GM21447 (cell line): ENCODE measurements around the gene STX17.
"Not testable (repeated sequence)": the region's sequence is repeated elsewhere in the genome, so short reads cannot be mapped to it uniquely, and the experiment has no call there.

ENCODE experiments used
- ATAC-seq: cut with Tn5 transposase; IDR thresholded peaks from one replicate; pipeline ENCODE4 v1.9.1; 2021; ENCODE audit not compliant: unreplicated experiment

Gene STX17

GRCh38 chr9:99906403-99907207 lies at the start of gene STX17:
TSS of gene STX17 (plus strand) at chr9:99906654. CDS start at chr9:99915240, 8,586 bp downstream.
- peak; percentile 90 for ATAC-seq

DNA sequence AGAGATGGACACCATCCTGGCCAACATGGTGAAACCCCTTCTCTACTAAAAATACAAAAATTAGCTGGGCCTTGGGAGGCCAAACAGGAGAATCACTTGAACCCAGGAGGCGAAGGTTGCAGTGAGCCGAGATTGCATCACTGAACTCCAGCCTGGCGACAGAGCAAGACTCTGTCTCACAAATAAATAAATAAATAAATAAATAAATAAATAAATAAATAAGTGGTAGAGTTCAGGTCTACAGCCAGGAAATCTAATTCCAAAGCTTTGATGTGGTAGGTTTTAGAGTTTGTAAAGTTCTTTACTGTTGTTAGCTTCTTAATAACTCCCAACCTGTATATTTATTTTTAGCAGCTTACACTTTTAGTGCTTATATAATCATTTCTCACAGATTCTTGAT lies 48.9 kb upstream of the STX17 start:
- not testable (repeated sequence) for ATAC-seq

DNA sequence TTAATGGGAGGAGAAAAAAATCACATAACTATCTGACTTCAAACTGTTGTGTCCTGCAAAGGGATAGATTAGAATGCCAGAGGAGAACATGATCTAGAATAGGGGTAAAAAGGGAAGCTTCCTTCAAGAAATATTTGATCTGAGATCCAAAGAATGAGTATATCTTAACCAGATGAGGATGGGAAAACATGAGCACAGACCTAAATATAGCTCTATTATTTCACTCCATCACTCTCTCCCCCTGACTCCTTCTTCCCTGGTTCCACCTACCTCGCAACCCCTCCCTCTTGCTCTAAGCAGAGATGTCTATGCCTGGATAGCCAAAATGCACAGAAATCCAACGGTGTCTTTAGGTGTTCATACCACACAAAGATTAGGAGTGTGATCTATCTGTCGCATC lies 48.4 kb upstream of the STX17 start:
- no peak for ATAC-seq

GRCh38 chr9:99859243-99859980 lies 47.0 kb upstream of the STX17 start:
- ATAC-seq: no peak

DNA sequence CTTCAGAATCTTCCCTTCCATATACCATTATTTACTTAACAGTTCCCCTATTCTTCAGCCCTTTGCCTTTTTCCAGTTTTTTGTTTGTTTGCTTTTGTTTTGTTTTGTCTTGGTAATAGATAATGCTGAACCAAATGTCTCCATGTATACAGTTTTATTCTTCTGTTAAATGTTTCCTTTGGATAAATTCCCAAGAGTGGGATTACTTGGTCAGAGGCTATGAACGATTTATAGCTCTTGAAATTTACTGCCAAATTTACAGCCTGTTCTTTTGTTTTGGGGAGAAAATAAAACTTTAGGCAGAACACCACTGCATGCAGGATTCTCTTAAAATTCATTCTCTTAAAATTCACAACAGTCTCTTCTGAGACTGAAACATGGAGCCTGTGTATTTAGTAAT lies 46.2 kb upstream of the STX17 start:
- no peak for ATAC-seq

GRCh38 chr9:99863955-99864354 lies 42.5 kb upstream of the STX17 start:
- no peak for ATAC-seq

GRCh38 chr9:99866398-99866797 lies 40.1 kb upstream of the STX17 start:
- ATAC-seq: no peak

DNA sequence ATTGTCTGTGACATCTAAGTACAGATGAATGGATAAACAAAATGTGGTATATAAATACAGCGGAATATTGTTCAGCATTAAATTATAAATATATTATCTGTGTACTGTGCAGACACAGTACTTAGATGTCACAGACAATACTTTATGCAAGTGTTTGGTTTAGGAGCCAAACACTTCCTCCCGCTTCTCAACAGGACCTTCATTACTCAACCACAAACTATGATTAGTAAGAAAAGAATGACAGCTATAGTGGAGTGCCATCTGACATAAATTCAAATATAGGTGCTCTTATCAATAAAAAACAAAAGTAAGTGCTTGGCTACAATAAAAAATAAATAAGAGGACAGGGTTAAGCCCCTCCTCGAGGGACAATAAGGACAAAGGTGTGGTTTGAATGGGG lies 38.9 kb upstream of the STX17 start:
- ATAC-seq: no peak

DNA sequence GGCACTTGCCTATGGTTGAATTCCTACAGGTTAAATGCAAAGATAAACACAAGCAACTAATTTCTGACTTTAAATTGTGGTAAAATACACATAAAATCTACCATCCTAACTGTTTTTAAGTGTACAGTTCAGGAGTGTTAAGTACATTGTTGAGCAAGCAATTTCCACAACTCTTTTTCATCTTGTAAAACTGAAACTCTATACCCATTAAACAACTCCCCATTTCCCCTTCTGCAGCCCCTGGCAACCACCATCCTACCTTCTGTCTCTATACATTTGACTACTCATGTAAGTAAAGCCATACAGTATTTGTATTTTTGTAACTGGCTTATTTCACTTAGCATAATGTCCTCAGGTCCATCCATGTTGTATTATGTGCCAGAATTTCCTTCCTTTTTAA lies 38.5 kb upstream of the STX17 start:
- ATAC-seq: peak; percentile 71

- peak; percentile 74 for ATAC-seq
Observed at GRCh38 chr9:99868845-99869244, 37.6 kb upstream of the STX17 start.

DNA sequence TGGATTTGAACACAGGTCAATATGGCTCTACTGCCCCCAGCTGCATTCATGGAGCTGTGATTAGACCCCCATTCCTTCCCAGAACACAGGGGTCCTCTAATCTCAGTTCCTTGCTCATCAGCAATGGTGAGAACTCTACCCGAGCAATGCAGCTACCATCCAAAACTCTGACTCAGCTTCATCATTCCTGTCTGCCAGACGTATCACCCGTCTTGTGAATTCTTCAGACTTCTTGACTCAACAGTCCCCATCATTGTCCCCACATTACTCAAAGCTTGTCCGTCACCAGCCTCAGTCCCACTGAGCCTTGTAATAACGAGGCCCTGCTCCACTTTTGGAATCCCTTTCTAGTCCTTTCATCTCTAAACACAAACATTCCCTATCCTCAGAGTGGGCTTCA lies 36.3 kb upstream of the STX17 start:
- ATAC-seq: no peak

DNA sequence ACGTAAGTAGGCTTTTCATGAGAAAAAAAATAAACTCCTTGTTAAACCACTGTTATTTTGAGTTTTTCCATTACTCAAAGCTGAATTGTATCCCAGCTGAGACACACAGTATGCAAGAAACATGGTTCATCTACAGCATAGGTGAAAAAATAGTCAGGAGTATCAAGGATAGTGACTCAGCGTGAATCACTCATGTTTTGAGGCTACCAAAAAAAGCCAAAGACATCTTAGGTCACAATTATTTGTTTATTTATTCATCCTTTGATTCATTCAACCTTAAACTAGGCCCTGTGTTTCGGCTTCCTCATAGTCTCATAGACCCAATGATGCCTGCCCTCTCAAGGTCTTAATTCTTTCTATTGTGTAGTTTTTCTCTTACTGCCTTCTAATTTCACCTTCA lies 32.9 kb upstream of the STX17 start:
- no peak for ATAC-seq

DNA sequence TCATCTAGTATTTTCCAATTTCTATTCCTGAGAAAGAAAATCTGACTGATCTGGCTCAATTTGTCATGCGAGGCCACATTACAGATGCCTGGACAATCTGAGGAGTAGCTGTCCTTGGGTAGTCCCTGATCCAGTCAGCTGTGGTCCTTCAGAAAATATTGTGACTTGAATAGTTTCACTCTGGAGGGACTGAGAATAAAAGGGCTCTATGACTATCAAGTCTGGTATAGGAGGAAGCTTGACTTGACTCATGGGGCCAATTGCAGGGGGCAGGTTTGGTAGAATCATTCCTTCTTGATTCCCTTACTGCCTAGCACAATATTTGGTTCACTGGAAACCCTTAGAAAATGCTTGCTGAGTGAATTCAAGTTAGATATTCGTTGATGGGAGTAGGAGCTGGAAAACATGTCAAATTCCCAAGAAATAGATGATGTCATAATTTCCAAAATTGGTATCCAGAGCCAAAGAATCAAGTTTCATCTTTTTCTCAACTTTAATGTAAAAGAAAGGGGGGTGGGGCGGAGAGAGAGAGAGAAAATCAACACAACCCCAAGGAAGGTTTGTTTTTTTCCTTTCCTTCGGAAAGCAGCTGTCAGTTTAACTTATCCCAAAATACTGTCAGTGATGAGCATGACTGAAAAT lies 32.4 kb upstream of the STX17 start:
- no peak for ATAC-seq

DNA sequence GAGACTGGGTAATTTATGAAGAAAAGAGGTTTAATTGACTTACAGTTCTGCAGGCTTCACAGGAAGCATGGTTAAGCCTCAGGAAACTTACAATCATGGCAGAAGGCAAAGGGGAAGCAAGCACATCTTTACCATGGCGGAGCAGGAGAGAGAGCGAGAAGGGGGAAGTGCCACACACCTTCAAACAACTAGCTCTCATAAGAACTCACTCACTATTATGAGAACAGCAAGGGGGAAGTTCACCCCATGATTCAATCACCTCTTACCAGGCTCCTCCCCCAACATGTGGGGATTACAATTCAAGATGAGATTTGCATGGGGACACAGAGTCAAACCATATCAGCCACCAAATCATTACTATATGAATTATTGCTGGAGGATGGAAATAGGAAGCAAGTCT lies 30.3 kb upstream of the STX17 start:
- no peak for ATAC-seq

- no peak for ATAC-seq
Observed at GRCh38 chr9:99878651-99879050, 27.8 kb upstream of the STX17 start.

GRCh38 chr9:99881769-99882168 lies 24.7 kb upstream of the STX17 start:
- ATAC-seq: no peak

GRCh38 chr9:99885747-99886146 lies 20.7 kb upstream of the STX17 start:
- ATAC-seq: no peak

DNA sequence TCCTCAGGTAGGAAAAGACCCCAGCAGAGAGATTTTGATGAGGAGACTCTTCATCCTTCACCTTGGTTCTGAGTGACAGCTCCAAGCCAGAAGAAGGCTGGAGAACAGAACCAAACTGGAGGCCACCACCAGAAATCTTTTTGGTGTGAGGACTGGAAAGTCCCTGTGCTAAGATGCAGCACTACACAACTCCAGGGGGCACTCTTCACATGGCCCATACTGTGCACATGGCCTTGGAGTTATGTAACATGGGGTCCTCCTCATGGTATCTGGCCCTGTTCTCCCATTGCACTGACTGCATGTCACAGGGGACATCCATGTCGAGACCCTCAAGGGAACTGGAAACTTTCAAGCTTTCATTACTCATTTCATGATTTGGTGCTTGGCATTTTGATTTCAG lies 17.3 kb upstream of the STX17 start:
- no peak for ATAC-seq

DNA sequence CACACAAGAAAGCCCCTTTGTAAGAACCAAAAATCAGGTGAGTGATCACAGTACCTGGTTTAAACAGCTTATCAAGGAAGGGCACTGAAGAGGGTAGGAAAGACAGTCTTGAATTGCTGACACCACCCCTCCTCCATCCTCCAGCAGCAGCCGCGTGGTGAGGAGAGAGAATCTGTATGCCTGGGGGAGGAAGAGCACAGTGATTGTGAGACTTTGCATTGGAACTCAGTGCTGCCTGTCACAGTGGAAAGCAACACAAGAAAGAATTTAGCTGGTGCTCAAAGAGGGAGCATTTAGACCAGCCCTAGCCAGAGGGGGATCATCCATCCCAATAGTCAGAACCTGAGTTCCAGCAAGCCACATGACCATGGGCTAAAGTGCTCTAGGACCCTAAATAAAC lies 11.6 kb upstream of the STX17 start:
- no peak for ATAC-seq

- no peak for ATAC-seq
Observed at GRCh38 chr9:99895510-99895909, 10.9 kb upstream of the STX17 start.

GRCh38 chr9:99896119-99896518 lies 10.3 kb upstream of the STX17 start:
- no peak for ATAC-seq

DNA sequence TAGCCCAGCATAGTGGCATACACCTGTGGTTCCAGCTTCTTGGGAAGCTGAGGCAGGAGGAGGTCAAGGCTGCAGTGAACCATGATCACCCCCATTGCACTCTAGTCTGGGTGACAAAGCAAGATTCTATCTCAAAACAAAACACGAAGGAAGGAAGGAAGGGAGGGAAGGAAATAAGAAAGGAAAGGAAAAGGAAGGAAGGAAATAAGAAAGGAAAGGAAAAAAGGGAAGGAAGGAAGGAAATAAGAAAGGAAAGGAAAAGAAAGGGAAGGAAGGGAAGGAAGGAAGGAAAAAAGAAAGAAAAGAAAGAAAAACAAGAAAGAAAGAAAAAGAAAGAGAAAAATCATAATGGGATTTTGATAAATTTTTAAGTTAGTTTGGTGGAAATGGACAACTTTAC lies 3.1 kb upstream of the STX17 start:
- no peak for ATAC-seq
